Parathyroid adenoma (tissue), 2 donors: ENCODE measurements around the gene DOCK4.

Source experiments
- H2AFZ ChIP-seq: fragments of 300-600 bp; sonication (generic); one replicate; pipeline ENCODE4 v1.7.0; 2017; ENCODE audit warnings: antibody characterized with exemption, mild to moderate bottlenecking
- H3K27ac ChIP-seq: fragments of 300-600 bp; sonication (generic); one replicate; pipeline ENCODE4 v1.7.0; 2017
- H3K27me3 ChIP-seq: fragments of 300-600 bp; sonication (generic); one replicate; pipeline ENCODE4 v1.7.0; 2017; ENCODE audit warnings: low read length; ENCODE audit not compliant: control insufficient read depth, insufficient read depth
- H3K36me3 ChIP-seq: fragments of 300-600 bp; sonication (generic); one replicate; pipeline ENCODE4 v1.7.0; 2017; ENCODE audit warnings: low read length; ENCODE audit not compliant: control insufficient read depth, insufficient read depth
- H3K4me1 ChIP-seq: fragments of 300-600 bp; sonication (generic); one replicate; pipeline ENCODE4 v1.7.0; 2017; ENCODE audit warnings: control low read depth
- H3K4me2 ChIP-seq: fragments of 300-600 bp; sonication (generic); one replicate; pipeline ENCODE4 v1.7.0; 2017; ENCODE audit warnings: low read length
- H3K4me3 ChIP-seq: fragments of 300-600 bp; sonication (generic); one replicate; pipeline ENCODE4 v1.7.0; 2017; ENCODE audit warnings: low read depth, low read length
- H3K79me2 ChIP-seq: fragments of 300-600 bp; sonication (generic); one replicate; pipeline ENCODE4 v1.7.0; 2017; ENCODE audit warnings: control low read depth
- H3K9ac ChIP-seq: fragments of 300-600 bp; sonication (generic); one replicate; pipeline ENCODE4 v1.7.0; 2017; ENCODE audit warnings: mild to moderate bottlenecking
- H3K9me3 ChIP-seq: fragments of 300-600 bp; sonication (generic); one replicate; pipeline ENCODE4 v1.7.0; 2017; ENCODE audit warnings: low read length; ENCODE audit not compliant: control insufficient read depth
- CTCF ChIP-seq: fragments of 300-600 bp; sonication (generic); IDR thresholded peaks from one replicate; pipeline ENCODE4 v1.7.0; 2017; ENCODE audit warnings: antibody characterized with exemption, mild to moderate bottlenecking
- donor health status: primary hyperparathyroidism.

The DOCK4 gene

GRCh38 chr7:111772716-111773115 lies 433.5 kb downstream of the DOCK4 start:
- H2AFZ ChIP-seq: no peak overlapping the region
- no peaks in the 10 kb centered on the region for H3K27me3 ChIP-seq
- H3K9ac ChIP-seq: no peak overlapping the region
- no peak overlapping the region for H3K27ac ChIP-seq
- H3K4me1 ChIP-seq: no peaks in the 10 kb centered on the region
- no peaks in the 10 kb centered on the region for H3K79me2 ChIP-seq
- no peaks in the 10 kb centered on the region for H3K9me3 ChIP-seq
- no peak overlapping the region for H3K4me3 ChIP-seq
- TF ChIP-seq CTCF: no peak
- no peak overlapping the region for H3K4me2 ChIP-seq
- no peaks in the 10 kb centered on the region for H3K36me3 ChIP-seq

DNA sequence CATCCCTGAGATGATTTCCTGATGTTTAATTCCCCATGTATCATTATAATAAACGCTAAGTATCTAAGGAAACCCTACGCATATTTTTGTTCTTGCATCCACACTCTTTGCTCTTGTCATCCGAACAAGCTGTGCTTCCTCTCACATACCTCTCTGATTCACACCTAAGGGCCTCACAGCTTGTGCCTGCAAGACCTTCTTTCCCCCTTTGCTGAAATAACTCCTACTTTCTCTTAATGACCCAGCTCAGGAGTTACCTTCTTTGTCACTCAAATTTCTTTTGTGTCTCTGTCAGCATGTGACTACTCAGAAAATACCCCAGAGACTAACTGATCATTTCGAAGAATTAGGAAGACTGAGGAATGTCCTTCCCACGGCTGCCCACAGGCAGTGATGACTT lies 434.6 kb downstream of the DOCK4 start:
- Histone ChIP-seq H3K79me2 (no peaks in the 10 kb centered on the region), H3K27me3 (no peaks in the 10 kb centered on the region), H3K4me2 (no peak overlapping the region), H3K36me3 (no peaks in the 10 kb centered on the region), H3K4me3 (no peak overlapping the region), H3K27ac (no peak overlapping the region), H3K9me3 (no peaks in the 10 kb centered on the region), H3K9ac (no peak overlapping the region), H3K4me1 (no peaks in the 10 kb centered on the region), H2AFZ (no peak overlapping the region)
- TF ChIP-seq CTCF: no peak

- Histone ChIP-seq H3K79me2 (no peaks in the 10 kb centered on the region), H3K4me1 (no peaks in the 10 kb centered on the region), H3K9me3 (no peaks in the 10 kb centered on the region), H3K27me3 (no peaks in the 10 kb centered on the region), H3K4me2 (no peak overlapping the region), H2AFZ (no peak overlapping the region), H3K27ac (no peak overlapping the region), H3K9ac (no peak overlapping the region), H3K4me3 (no peak overlapping the region), H3K36me3 (no peaks in the 10 kb centered on the region)
- no peak for TF ChIP-seq CTCF
Observed at GRCh38 chr7:111770116-111770515, 436.1 kb downstream of the DOCK4 start.

DNA sequence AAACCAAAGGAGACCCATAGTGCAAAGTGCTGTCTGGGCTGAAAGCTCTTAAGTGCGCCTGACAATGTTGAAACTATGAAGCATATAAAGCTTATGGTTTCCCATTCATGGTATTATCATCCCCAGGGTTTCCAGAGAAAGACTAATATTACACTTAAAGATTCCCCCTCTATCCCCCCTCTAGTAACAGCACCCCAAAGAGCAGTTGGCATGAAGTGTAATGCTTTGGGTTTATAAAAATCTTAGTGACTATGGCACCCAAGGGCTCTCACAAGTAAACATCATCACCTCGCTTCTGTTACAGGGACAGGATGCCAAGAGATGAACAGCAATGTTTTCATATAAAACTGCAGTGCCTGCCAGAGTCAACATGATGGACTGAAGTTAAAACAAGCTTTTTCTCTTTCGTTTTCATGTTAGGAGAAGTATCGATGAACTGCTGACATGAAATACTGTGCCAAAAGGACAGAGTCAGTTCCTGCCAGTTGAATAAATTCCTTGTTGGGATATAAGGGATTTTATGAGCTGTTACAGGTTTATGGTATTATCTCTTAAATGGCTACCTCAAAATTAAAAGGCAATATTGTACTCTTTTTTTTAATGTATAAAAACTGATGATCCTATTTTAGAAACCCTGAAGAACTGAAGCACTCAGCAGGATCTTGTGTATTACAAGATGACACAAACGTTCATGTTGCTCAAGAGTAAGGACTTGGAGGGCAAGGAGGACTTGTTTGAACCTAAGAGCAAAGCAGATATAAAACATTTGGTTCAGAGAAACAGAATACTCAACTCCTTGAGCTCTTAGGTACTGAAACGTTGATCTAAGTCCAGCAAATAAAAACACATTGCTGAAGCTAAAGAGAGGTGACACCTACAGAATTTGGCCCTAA lies 440.2 kb downstream of the DOCK4 start:
- Histone ChIP-seq H3K27ac (no peak overlapping the region), H3K79me2 (no peaks in the 10 kb centered on the region), H3K36me3 (no peaks in the 10 kb centered on the region), H3K9ac (no peak overlapping the region), H3K9me3 (no peaks in the 10 kb centered on the region), H2AFZ (no peak overlapping the region), H3K4me1 (no peaks in the 10 kb centered on the region), H3K27me3 (no peaks in the 10 kb centered on the region), H3K4me3 (no peak overlapping the region), H3K4me2 (no peak overlapping the region)
- no peak for TF ChIP-seq CTCF
